A673 (cell line): ENCODE results near the gene POLR2J.

Source experiments
- CTCF ChIP-seq: fragments of 300-800, 200-600 bp; sonication (generic); conservative IDR thresholded peaks from 2 replicates; pipeline ENCODE4 v1.5.1; 2017; ENCODE audit warnings: low read depth, mild to moderate bottlenecking, antibody characterized with exemption, low read length, moderate library complexity, mixed read lengths
- EZH2 ChIP-seq: fragments of 200-600 bp; sonication (generic); IDR thresholded peaks from 2 replicates; pipeline ENCODE4 v1.6.1; 2017; ENCODE audit warnings: borderline replicate concordance, low read depth, mild to moderate bottlenecking, mixed read lengths, antibody characterized with exemption, low read length; ENCODE audit not compliant: poor library complexity, severe bottlenecking

DNA sequence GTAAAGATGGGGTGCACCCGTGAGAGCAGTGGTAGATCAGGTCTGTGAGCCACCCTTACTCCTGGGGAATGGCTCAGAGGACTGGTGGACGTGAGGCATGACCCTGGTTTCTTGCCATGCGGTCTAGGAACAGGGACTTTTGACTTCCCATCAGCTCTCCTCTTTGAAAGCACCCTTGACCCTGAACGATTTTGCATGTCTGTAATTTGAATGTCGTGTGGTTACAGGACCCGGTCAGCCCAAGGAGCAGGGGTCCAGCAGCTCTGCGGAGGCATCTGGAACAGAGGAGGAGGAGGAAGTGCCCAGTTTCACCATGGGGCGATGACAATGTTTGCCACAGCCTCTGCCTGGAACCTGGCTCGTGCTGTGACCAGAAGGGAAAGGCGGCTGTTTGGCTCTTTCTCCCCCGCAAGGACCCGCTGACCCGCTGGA is 53.9 kb downstream of the POLR2J start:
- TF ChIP-seq CTCF (no peak), EZH2 (no peak)
